Naive B cell (primary cell): Measurements from ENCODE around the gene FBXO33. TPM values are rescaled to one million over a fixed set of nuclear protein-coding genes. Genes with fewer than 3 reads are reported as not detected.

Experiments
- ATAC-seq, 2 donors: fragments of 150-1000 bp; cut with Tn5 transposase; 2 replicates each; pipeline ENCODE4 v1.10.0; 2021; ENCODE audit warnings: low read depth in 2 of 2, mild to moderate bottlenecking in 2 of 2, moderate library complexity in 2 of 2
- DNase-seq: peaks from one replicate; pipeline ENCODE4 v3.0.0; 2022
- H3K27ac Mint-ChIP-seq, 6 donors: one replicate each; pipeline ENCODE4 v1.8.0; 2020 to 2022; ENCODE audit warnings: mild to moderate bottlenecking in 6 of 6, mixed read lengths in 6 of 6, moderate library complexity in 5 of 6, inconsistent platforms in 2 of 6
- H3K27me3 Mint-ChIP-seq, 3 donors: one replicate each; pipeline ENCODE4 v1.8.0; 2021 to 2022; ENCODE audit warnings: mixed read lengths in 3 of 3, mild to moderate bottlenecking in 1 of 3
- H3K36me3 Mint-ChIP-seq, 2 donors: one replicate each; pipeline ENCODE4 v1.8.0; 2020 to 2022; ENCODE audit warnings: mixed read lengths in 2 of 2, inconsistent platforms in 1 of 2, mild to moderate bottlenecking in 1 of 2
- H3K4me1 Mint-ChIP-seq, 3 donors: one replicate each; pipeline ENCODE4 v1.8.0; 2020 to 2022; ENCODE audit warnings: mixed read lengths in 3 of 3, inconsistent platforms in 1 of 3, mild to moderate bottlenecking in 1 of 3, moderate library complexity in 1 of 3
- H3K4me3 Mint-ChIP-seq, 8 donors: one replicate each; pipeline ENCODE4 v1.8.0; 2020 to 2022; ENCODE audit warnings: mild to moderate bottlenecking in 8 of 8, mixed read lengths in 8 of 8, moderate library complexity in 8 of 8, inconsistent platforms in 2 of 8
- H3K9me3 Mint-ChIP-seq, 7 donors: one replicate each; pipeline ENCODE4 v1.8.0; 2020 to 2022; ENCODE audit warnings: mixed read lengths in 7 of 7, mild to moderate bottlenecking in 5 of 7, inconsistent platforms in 2 of 7, moderate library complexity in 1 of 7
- polyA plus RNA-seq, 6 donors: library from polyadenylated mRNA; unstranded; fragments of 300-500 nt; fragmentation: Illumina TruSeq; gene quantifications; one replicate each; pipeline ENCODE4 v1.2.3, GENCODE V29; 2021; ENCODE audit warnings: low read depth in 6 of 6

FBXO33 gene, protein sequence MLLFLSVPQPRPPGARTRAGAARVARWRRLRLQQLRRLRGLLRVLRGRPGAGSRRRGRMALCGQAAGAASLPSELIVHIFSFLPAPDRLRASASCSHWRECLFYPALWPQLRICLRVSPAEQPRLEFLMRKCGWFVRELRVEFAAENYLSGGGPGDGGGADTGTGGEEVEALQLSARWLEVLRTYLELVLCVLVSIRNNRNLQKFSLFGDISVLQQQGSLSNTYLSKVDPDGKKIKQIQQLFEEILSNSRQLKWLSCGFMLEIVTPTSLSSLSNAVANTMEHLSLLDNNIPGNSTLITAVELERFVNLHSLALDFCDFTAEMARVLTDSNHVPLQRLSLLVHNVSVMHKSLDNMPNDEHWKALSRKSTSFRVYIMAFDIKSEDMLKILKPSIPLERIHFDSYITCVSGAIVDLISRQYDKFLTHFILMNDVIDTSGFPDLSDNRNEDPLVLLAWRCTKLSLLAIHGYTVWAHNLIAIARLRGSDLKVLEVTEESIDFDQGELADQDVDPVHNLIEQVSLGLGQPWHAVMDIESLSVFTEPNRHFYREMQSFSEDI
- polyA plus RNA-seq, result 10 to 100 TPM; 13.2 to 21.3 (median 19.6) TPM

DNA sequence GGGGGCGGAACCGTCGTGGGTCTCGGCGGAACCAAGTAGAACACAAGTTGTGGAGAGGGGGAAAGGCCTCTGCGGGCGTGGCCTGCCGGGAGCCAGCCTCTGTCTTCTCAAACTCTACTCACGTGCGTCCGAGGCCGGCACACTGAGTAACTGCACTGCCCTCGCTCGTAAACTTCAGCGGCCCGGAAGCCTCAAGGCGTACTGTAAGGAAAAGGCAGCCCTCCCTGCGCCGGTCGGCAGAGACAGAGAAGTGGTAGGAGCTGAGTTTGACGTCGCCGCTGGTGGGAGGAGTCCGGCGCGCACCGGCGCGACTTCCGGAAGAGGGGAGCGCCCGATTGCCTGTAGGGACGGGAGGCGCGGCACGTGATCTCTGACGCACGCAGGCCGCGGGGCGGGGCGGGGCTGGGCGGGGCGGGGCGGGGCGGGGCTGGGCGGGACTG, at the start of gene FBXO33:
Gene FBXO33 (minus strand): TSS at position 255 of the 440 bp plus-strand sequence. CDS start 271 bp downstream, outside the sequence.
- ATAC-seq, result peak; percentile 79 to 82
- Mint-ChIP-seq H3K27me3 (no peaks in the 10 kb centered on the region), H3K36me3 (no peaks in the 10 kb centered on the region), H3K9me3 (no peaks in the 10 kb centered on the region), H3K4me3 (peak within 1 kb of the TSS; percentile 90 to 100 (median 99)), H3K4me1 (peaks cover 28 to 47% (median 43%) of the 10 kb centered on the region in 3 donors), H3K27ac (peak within 1 kb of the TSS; percentile 99 to 100 (median 100))
- peak; percentile 98 for DNase-seq

DNA sequence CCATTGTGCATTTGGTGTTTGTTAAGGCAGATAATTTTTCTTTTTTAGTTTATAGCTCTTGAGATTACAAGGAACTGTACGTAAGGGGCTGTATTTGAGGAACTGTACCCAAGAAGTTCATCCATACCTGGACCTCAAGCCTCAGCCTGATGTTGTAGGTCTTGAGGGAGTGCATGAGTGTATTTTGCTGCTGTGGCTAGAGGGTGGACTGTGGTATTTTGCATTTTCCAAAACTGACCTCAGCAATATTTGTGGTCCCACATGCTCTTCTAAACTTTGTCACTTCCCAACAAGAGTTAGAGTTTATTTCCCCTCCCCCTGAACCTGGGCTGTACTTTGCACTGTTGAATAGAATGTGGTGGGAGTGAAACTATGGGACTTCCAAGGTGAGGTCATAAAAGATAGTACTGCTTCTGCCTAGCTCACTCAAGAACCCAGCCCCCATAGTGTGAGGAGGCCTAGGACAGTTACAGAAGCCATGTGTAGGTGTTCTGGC, 42.2 kb upstream of the FBXO33 start:
- Mint-ChIP-seq H3K4me3 (no peak overlapping the region), H3K4me1 (no peaks in the 10 kb centered on the region), H3K27ac (peak overlapping the region in 1 of 6 donors; percentile 11), H3K36me3 (peaks cover 0 to 13% of the 10 kb centered on the region in 2 donors), H3K9me3 (peaks cover 0 to 9% (median 5%) of the 10 kb centered on the region in 7 donors), H3K27me3 (peaks cover 0 to 25% (median 0%) of the 10 kb centered on the region in 3 donors)
- ATAC-seq (no peak), DNase-seq (no peak)

DNA sequence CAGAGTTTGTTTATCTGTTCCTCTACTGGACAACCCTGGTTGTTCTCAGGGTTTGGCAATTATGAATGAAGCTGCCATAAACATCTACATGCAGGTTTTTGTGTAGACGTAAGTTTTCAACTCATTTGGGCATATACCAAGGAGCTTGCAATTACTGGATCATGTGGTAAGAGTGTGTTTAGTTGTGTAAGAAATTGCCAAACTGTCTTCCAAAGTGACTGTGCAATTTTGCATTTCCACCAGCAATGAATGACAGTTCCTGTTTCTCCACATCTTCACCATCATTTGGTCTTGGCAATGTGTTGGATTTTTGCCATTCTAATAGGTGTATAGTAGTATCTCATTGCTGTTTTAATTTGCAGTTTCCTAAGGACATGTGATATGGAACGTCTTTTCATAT, 39.8 kb upstream of the FBXO33 start:
- Mint-ChIP-seq H3K4me1 (peaks cover 0 to 4% (median 0%) of the 10 kb centered on the region in 3 donors), H3K27me3 (peaks cover 0 to 10% (median 5%) of the 10 kb centered on the region in 3 donors), H3K27ac (peak overlapping the region in 2 of 6 donors; percentile 2 to 71), H3K9me3 (peaks cover 0 to 11% (median 3%) of the 10 kb centered on the region in 7 donors), H3K36me3 (peaks cover 0 to 10% of the 10 kb centered on the region in 2 donors), H3K4me3 (no peak overlapping the region)
- no peak for ATAC-seq
- DNase-seq, result no peak

DNA sequence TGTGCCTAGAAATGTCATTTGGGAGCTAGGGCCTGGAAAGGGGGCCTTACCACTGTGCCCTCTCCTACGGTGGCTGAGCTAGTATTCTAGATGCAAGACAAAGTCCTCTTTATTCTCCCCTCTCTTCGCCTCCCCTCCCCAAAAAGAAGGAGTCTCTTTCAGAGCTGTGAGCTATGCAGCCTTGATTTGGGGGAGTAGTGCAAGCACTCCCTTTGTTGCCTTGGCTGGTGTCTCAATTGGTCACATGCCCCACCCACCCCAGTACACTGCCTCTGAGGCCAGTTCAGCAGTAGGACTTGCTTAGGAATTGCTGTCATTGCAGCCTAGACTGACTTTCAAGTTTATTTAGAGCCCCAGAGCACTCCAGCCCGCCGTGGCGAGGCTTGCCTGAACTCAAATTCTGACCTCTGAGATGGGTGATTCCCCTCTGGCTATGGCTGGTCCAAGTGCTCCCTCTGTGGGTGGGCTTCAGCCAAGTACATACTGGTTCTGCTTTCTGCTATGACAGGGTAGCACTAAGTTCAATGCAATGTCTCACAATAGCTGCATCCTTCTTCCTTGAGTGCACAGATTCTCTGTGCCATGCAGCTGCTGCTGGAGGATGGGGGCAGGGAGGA, 37.0 kb upstream of the FBXO33 start:
- H3K36me3 Mint-ChIP-seq, result peaks cover 8 to 10% of the 10 kb centered on the region in 2 donors
- peaks cover 18 to 25% (median 25%) of the 10 kb centered on the region in 3 donors for H3K27me3 Mint-ChIP-seq
- H3K27ac Mint-ChIP-seq, result peak overlapping the region in 1 of 6 donors; percentile 73
- no peak overlapping the region for H3K4me3 Mint-ChIP-seq
- ATAC-seq, result peak; percentile 77 to 78
- H3K4me1 Mint-ChIP-seq, result peaks cover 0 to 4% (median 0%) of the 10 kb centered on the region in 3 donors
- peaks cover 0 to 14% (median 3%) of the 10 kb centered on the region in 7 donors for H3K9me3 Mint-ChIP-seq
- peak; percentile 42 for DNase-seq

DNA sequence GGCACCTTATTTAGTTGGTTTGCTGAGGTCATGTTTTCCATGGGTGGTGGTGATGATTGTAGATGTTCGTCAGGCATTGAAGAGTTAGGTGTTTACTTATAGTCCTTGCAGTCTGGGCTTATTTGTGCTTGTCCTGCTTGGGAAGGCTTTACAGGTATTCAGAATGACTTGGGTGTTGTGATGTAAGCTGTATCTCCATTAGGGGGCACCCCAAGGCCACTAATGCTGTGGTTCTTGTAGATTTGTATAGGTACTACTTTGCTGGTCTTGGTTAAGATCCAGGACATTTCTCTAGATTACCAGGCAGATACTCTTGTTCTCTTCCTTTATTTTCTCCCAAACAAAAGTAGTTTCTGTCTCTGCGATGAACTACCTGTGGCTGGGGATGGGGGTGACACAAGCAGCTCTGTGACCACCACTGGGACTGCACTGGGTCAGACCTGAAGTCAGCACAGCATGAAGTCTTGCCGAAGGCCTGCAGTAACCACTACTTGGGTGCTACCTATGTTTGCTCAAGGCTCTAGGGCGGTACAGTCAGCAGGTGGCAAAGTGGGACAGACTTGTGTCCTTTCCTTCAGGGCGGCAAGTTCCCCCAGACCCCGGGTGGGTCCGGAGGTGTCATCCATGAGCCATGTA, 35.8 kb upstream of the FBXO33 start:
- Mint-ChIP-seq H3K27ac (no peak overlapping the region), H3K4me1 (peaks cover 0 to 4% (median 0%) of the 10 kb centered on the region in 3 donors), H3K27me3 (peaks cover 18 to 32% (median 32%) of the 10 kb centered on the region in 3 donors), H3K36me3 (peaks cover 8% of the 10 kb centered on the region in 2 donors), H3K9me3 (peaks cover 0 to 14% (median 3%) of the 10 kb centered on the region in 7 donors), H3K4me3 (no peak overlapping the region)
- DNase-seq (no peak), ATAC-seq (no peak)

DNA sequence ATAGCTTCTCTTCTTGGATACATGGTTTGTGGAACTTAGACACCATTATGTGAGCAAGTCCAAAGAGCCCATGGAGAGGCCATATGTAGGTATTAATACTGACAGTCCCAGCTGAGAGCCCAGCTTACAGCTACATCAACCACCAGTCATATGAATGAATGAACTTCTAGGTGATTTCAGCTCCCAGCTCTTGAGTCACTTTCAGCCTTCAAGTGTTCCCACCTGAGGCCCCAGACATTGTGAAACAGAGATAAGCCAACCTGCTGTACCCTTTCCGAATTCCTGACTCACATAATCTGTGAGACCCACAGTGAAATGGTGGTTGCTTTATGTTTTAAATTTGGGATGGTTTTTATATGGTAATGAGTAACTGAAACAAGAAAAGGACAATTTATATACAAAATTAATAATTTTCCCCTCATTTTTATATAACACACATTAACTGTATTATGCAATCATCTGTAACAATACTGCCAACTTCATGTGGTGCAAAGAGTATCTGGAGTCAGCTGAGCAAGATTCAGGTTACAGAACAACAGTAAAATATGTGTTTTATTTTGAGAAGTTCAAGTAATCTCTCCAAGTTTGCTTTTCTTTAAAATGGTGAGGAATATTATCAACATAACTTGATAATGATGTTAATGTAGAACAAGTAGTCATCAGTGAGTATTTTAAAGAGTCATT, 27.7 kb upstream of the FBXO33 start:
- H3K36me3 Mint-ChIP-seq, result no peaks in the 10 kb centered on the region
- peaks cover 10 to 31% (median 31%) of the 10 kb centered on the region in 3 donors for H3K27me3 Mint-ChIP-seq
- H3K9me3 Mint-ChIP-seq, result no peaks in the 10 kb centered on the region
- no peaks in the 10 kb centered on the region for H3K4me1 Mint-ChIP-seq
- H3K27ac Mint-ChIP-seq, result no peak overlapping the region
- H3K4me3 Mint-ChIP-seq, result no peak overlapping the region
- ATAC-seq (no peak), DNase-seq (no peak)

DNA sequence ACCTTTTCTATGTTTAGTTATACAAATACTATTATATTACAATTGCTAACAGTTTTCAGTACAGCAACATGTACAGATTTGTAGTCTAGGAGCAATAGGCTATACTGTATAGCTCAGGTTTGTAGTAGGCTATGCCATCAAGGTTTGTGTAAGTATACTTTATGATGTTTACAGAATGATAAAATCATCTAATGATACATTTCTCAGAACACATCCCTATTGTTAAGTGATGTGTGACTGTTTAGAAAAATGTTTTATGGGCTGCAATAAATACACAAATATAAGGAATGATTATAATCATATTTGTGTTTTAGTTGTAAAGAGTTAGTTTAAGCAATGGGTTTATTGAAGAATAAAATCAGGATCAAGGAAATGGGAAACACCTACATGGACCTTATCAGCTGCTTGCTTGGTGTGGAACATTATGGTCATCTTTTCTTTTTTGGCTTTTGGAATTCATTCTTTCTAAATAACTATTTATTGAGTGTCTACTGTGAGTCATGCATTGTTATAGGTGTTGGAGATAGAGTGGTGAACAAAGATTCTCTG, 24.5 kb upstream of the FBXO33 start:
- ATAC-seq, result no peak
- no peaks in the 10 kb centered on the region for H3K9me3 Mint-ChIP-seq
- H3K27ac Mint-ChIP-seq, result no peak overlapping the region
- DNase-seq, result no peak
- H3K4me3 Mint-ChIP-seq, result no peak overlapping the region
- no peaks in the 10 kb centered on the region for H3K4me1 Mint-ChIP-seq
- H3K27me3 Mint-ChIP-seq, result peaks cover 0 to 19% (median 18%) of the 10 kb centered on the region in 3 donors
- H3K36me3 Mint-ChIP-seq, result no peaks in the 10 kb centered on the region

DNA sequence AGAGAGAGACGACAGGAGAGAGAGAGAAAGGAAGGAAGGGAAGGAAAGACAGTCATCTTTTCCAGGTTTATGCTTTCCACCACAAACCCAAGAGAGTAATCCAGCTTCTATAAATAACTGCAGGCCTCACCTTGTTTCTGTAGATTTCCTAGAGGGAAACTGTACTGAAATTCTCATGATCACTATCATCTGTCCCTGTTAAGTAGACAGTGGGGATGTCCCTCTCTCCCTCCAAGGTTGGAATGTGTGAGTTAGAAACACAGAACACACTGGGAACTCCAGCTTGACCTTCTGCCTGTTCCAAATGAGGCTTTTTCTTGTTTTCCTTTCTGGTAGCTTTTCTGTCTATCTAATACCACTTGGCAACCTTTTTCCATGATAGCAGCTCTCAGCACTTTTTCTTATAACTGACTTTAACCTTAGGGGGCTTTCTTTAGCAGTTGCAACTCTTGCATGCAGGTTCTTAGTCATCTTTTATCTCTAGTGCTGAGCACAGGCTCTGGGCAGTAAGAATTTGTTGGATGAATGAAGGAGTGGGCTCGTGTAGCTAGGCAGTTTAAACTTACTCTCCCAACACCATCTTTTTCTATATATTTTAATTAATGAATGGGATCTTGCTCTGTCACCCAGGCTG, 22.8 kb upstream of the FBXO33 start:
- no peak for DNase-seq
- no peak for ATAC-seq
- no peak overlapping the region for H3K27ac Mint-ChIP-seq
- H3K36me3 Mint-ChIP-seq, result no peaks in the 10 kb centered on the region
- peaks cover 0 to 22% (median 19%) of the 10 kb centered on the region in 3 donors for H3K27me3 Mint-ChIP-seq
- H3K4me3 Mint-ChIP-seq, result no peak overlapping the region
- no peaks in the 10 kb centered on the region for H3K4me1 Mint-ChIP-seq
- no peaks in the 10 kb centered on the region for H3K9me3 Mint-ChIP-seq

DNA sequence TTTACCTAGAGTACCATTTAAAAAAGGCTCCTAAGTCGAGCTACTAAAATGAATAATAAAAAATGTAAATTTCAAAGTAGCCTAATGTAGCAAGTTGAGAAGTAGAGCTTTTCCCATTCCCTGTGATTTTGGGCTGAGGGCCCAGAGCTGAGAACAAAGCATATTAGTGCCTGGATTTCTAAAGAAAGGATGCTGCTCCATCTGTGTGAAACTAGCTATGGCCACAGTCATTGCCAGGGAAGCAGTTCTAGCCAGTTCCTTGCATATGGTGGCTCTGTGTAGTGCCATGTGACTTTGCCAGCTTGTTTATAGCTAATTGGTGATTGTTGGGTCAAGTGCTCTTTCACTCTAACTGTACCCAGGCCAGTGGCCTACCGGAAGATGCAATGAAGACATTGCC, 20.4 kb upstream of the FBXO33 start:
- no peak for DNase-seq
- no peaks in the 10 kb centered on the region for H3K9me3 Mint-ChIP-seq
- H3K4me3 Mint-ChIP-seq, result no peak overlapping the region
- no peak for ATAC-seq
- peaks cover 0 to 22% (median 19%) of the 10 kb centered on the region in 3 donors for H3K27me3 Mint-ChIP-seq
- H3K36me3 Mint-ChIP-seq, result no peaks in the 10 kb centered on the region
- no peaks in the 10 kb centered on the region for H3K4me1 Mint-ChIP-seq
- H3K27ac Mint-ChIP-seq, result no peak overlapping the region

DNA sequence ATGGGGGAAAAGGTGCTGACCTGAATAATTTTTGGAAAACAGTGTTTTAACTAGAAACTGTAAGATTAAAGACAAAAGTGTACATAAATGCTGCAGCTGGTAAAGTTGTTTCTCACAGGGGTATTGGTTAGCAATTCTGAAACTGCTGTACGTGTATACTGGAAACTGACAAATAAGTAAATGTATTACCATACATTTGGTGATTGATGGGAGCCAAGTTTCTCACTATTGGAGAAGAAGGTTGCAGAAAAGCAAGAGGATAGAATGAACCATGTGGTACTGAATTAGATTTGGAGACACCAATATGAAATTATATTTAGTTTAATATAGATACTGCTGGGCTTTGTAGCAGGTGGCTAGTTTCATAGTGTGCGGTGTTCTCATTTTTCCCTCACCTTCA, 19.6 kb upstream of the FBXO33 start:
- Mint-ChIP-seq H3K4me1 (no peaks in the 10 kb centered on the region), H3K27ac (no peak overlapping the region), H3K9me3 (no peaks in the 10 kb centered on the region), H3K36me3 (no peaks in the 10 kb centered on the region), H3K4me3 (no peak overlapping the region), H3K27me3 (peaks cover 4 to 27% (median 22%) of the 10 kb centered on the region in 3 donors)
- ATAC-seq (no peak), DNase-seq (no peak)

DNA sequence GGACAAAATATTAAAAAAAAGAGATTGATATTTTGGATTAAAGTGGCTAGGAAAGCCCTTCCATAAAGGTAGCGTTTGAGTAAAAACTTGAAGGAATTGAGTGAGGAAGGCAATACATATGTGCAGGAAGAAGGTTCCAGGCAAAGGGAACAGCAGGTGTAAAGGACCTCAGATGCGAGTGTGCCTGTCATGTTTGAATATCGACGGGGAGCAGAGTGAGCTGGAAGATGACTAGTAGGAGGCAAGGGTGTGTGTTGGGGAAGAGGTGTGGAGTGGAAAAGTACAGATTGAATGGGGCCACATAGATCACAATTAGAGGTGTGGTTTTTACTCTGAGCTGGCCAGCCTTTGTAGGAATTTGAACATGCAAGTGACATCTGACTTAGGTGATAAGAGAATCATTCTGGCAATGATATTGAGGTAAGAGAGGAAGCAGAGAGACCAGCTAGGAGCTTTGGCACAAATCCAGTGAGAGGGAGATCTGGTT, 15.0 kb upstream of the FBXO33 start:
- Mint-ChIP-seq H3K27me3 (peaks cover 8 to 10% (median 9%) of the 10 kb centered on the region in 3 donors), H3K36me3 (peaks cover 0 to 4% of the 10 kb centered on the region in 2 donors), H3K9me3 (no peaks in the 10 kb centered on the region), H3K4me1 (no peaks in the 10 kb centered on the region), H3K27ac (no peak overlapping the region), H3K4me3 (no peak overlapping the region)
- ATAC-seq (no peak), DNase-seq (no peak)
